HFFc6 (cell line): ENCODE data around the gene MYLK2. TPM values are rescaled to one million over a fixed set of nuclear protein-coding genes. Genes with fewer than 3 reads are reported as not detected.

Experiments used
- DNase-seq: peaks from one replicate; pipeline ENCODE4 v3.0.0-alpha.2; 2018
- H3K27ac Mint-ChIP-seq: 2 replicates; pipeline ENCODE4 v1.8.0; 2020; ENCODE audit warnings: mild to moderate bottlenecking, mixed read lengths
- H3K27me3 Mint-ChIP-seq: 2 replicates; pipeline ENCODE4 v1.8.0; 2021; ENCODE audit warnings: mild to moderate bottlenecking, moderate library complexity, mixed read lengths; ENCODE audit not compliant: insufficient read depth
- H3K36me3 Mint-ChIP-seq: 2 replicates; pipeline ENCODE4 v1.8.0; 2021; ENCODE audit warnings: low read depth, mixed read lengths
- H3K4me1 Mint-ChIP-seq: 2 replicates; pipeline ENCODE4 v1.8.0; 2020; ENCODE audit warnings: low read depth, mixed read lengths
- H3K4me3 Mint-ChIP-seq: 2 replicates; pipeline ENCODE4 v1.8.0; 2020; ENCODE audit warnings: mild to moderate bottlenecking, moderate library complexity, mixed read lengths
- H3K9me3 Mint-ChIP-seq: 2 replicates; pipeline ENCODE4 v1.8.0; 2020; ENCODE audit warnings: mild to moderate bottlenecking, mixed read lengths
- CTCF ChIP-seq: fragments of 200-600 bp; sonication (generic); IDR thresholded peaks from 2 replicates; pipeline ENCODE4 v1.5.0; 2021; ENCODE audit warnings: antibody characterized with exemption, mild to moderate bottlenecking
- total RNA-seq, 6 experiments: library from RNA; stranded (reverse); fragmentation: NEBNext Ultra II Directional; extraction: Animal tissue kit (Norgen Biotek cat#: 25700); gene quantifications; 2 replicates in 1 of 6; 3 replicates in 5 of 6; pipeline ENCODE4 v1.2.3, GENCODE V29; 2021

MYLK2 gene
- total RNA-seq, 6 experiments from 2014 or later = 0.07 to 0.30 (median 0.16) TPM

- Mint-ChIP-seq H3K27ac (no peak overlapping the region), H3K9me3 (no peaks in the 10 kb centered on the region), H3K4me3 (no peak overlapping the region), H3K4me1 (peaks cover 6% of the 10 kb centered on the region; the same call in 1 of the 2 replicates), H3K36me3 (no peaks in the 10 kb centered on the region), H3K27me3 (peaks cover 13% of the 10 kb centered on the region)
- DNase-seq = no peak
- TF ChIP-seq CTCF = no peak
Measured at GRCh38 chr20:31883829-31884228, 64.7 kb downstream of the MYLK2 start.

Other genes starting within 250 kb of the MYLK2 start
- 100 to 1,000 TPM; 397 to 487 (median 452) TPM for gene ID1, start 214.1 kb upstream of the MYLK2 start, total RNA-seq
- not detected for gene COX4I2, start 181.4 kb upstream of the MYLK2 start, total RNA-seq
- gene BCL2L1, start 96.5 kb upstream of the MYLK2 start, total RNA-seq = 100 to 1,000 TPM; 111 to 122 (median 117) TPM
- gene TPX2, start 80.1 kb upstream of the MYLK2 start, total RNA-seq = 100 to 1,000 TPM in 4 of 6 experiments, 10 to 100 TPM in 2; 51.0 to 117 (median 107) TPM
- not detected for gene FOXS1, start 26.2 kb downstream of the MYLK2 start, total RNA-seq
- gene DUSP15, start 51.2 kb downstream of the MYLK2 start, total RNA-seq = not detected
- not detected for gene TTLL9, start 51.3 kb downstream of the MYLK2 start, total RNA-seq
- gene PDRG1, start 132.7 kb downstream of the MYLK2 start, total RNA-seq = 10 to 100 TPM; 12.2 to 17.1 (median 13.1) TPM
- not detected for gene XKR7, start 148.8 kb downstream of the MYLK2 start, total RNA-seq
- gene CCM2L, start 191.1 kb downstream of the MYLK2 start, total RNA-seq = not detected
- gene HCK, start 232.9 kb downstream of the MYLK2 start, total RNA-seq = not detected